Measurements from ENCODE around the gene DPM2. TPM values are rescaled to one million over a fixed set of nuclear protein-coding genes. Genes with fewer than 3 reads are reported as not detected.
A peak's percentile ranks its signal among the peaks of the same experiment; 100 is the strongest.

The DPM2 gene
- polyA plus RNA-seq, 2 of the 4 experiments (the other 2 are of a cell fraction) = 41.9 to 45.9 TPM

DNA sequence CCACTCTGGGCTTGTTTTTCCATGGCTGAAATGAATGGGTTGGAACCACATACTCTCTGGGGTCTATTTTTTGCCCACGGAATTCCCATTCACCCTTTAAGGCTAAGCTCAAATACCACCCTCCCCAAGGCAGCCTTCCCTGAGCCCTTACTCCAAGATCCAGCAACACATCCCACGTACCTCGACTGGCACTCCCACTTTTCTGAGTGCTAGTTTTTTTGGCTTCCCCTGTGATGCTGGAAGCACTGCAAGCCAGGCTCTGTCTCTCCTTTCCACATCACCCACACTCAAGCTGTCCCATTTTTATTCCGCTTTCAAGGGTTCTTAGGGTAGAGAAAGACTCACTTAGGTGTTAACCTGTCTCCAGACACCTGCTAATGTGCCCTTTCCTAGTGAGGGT lies 44.3 kb downstream of the DPM2 start (continued):
- TF ChIP-seq POLR2AphosphoS2 (conservative IDR thresholded peaks at IDR 0.05; ENCODE audit: low read length) = no peak
- no peak for TF ChIP-seq GATA3 (IDR thresholded peaks at IDR 0.05; ENCODE audit: borderline replicate concordance)
- TF ChIP-seq, protein P1, sequence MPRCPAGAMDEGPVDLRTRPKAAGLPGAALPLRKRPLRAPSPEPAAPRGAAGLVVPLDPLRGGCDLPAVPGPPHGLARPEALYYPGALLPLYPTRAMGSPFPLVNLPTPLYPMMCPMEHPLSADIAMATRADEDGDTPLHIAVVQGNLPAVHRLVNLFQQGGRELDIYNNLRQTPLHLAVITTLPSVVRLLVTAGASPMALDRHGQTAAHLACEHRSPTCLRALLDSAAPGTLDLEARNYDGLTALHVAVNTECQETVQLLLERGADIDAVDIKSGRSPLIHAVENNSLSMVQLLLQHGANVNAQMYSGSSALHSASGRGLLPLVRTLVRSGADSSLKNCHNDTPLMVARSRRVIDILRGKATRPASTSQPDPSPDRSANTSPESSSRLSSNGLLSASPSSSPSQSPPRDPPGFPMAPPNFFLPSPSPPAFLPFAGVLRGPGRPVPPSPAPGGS (IDR thresholded peaks at IDR 0.05) = no peak

DNA sequence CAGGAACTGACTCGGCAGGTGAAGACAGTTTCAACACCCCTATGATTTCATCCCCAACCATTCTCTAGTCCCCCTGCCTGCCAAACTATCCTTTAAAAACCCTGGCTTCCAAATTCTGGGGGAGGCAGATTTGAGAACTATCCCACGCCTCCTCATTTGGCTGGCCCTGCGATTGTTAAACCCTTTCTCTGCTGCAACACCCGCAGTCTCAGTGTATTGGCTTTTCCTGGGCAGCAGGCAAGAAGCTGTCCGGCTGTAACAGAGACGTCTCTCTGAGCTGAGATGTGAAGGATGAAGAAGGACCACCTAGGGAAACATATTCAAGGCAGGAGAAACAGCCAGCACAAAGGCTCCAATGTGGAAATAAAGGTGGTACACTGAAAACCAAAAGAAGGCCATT lies 44.8 kb downstream of the DPM2 start:
- FAIRE-seq = no peak
- CTCF ChIA-PET = interaction anchor here (0.6 to 2.1 kb wide), 6 partner anchors 17 to 158 kb away, joined by 3 to 14 read pairs (median 3); partner anchors contain the start of gene TOR2A
- POLR2A ChIA-PET = no interaction called here

DNA sequence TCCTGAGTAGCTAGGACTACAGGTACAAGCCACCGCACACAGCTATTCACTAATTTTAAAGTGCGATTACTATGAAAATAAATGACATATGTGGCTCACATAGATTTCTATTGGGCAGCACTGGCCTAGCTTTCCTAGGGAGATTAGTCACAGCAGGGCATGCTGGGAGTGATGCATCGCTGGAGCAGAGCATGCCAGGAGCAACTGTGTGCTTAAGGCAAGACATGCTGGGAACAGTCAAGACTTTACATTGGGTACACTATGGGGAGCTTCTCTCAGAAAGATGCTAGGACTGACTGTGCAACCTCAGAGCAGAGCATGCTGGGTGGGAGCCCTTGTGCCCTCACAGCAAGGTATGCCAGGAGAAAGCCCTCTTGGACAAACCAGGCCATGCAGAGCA lies 47.6 kb downstream of the DPM2 start:
- Histone ChIP-seq H3K4me2 (no peak overlapping the region), H3K4me1 (no peaks in the 10 kb centered on the region), H3K27ac (no peak overlapping the region), H3K4me3 (no peak overlapping the region), H3K9me3 (peaks cover 21% of the 10 kb centered on the region)
- ATAC-seq (0 out of 6 replicates have a peak, but pooled peaks of 1 of the 2 experiments have one; percentile 4), FAIRE-seq (no peak), DNase-seq (ENCODE audit: low read depth in 1 of 2, low spot score in 1 of 2) (no peak)
- ChIA-PET POLR2A (no interaction called here), CTCF (interaction anchor here (1.0 to 6.5 kb wide), 5 partner anchors 8 to 126 kb away, joined by 3 to 50 read pairs (median 3); no protein-coding TSS in a partner anchor)
- 94% methylated on average over 3 of the region's 3 CpGs for WGBS (ENCODE audit: missing lambda C conversion rate)
- TF ChIP-seq ZC3H11A (IDR thresholded peaks at IDR 0.05) (no peak), FOXS1 (CRISPR knock-in tag; IDR thresholded peaks at IDR 0.05) (no peak), KDM5A (IDR thresholded peaks at IDR 0.05) (no peak), MYC (IDR thresholded peaks at IDR 0.05; ENCODE audit: borderline replicate concordance, low read length) (no peak), SMC3 (IDR thresholded peaks at IDR 0.05) (no peak), EHF (CRISPR knock-in tag; IDR thresholded peaks at IDR 0.05) (no peak)
- TF ChIP-seq, protein P2, sequence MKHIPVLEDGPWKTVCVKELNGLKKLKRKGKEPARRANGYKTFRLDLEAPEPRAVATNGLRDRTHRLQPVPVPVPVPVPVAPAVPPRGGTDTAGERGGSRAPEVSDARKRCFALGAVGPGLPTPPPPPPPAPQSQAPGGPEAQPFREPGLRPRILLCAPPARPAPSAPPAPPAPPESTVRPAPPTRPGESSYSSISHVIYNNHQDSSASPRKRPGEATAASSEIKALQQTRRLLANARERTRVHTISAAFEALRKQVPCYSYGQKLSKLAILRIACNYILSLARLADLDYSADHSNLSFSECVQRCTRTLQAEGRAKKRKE (CRISPR knock-in tag; IDR thresholded peaks at IDR 0.05; ENCODE audit: low read depth) = no peak

More for the DNA sequence above, 44.8 kb downstream of the DPM2 start:
- DNase-seq (ENCODE audit: low read depth in 1 of 2, low spot score in 1 of 2) (no peak), ATAC-seq (no peak)
- 98% methylated on average over 6 of the region's 6 CpGs for WGBS (ENCODE audit: missing lambda C conversion rate)
- Histone ChIP-seq H3K4me3 (no peak overlapping the region), H3K4me2 (no peak overlapping the region), H3K27ac (no peak overlapping the region), H3K4me1 (0 out of 3 replicates have a peak, but pooled peaks cover 2% of the 10 kb centered on the region), H3K9me3 (peaks cover 23% of the 10 kb centered on the region)
- TF ChIP-seq HOXA7 (CRISPR knock-in tag; IDR thresholded peaks at IDR 0.05) = no peak
- peak; percentile 70; the same call in 1 of the 2 replicates for TF ChIP-seq KDM5A (IDR thresholded peaks at IDR 0.05)

DNA sequence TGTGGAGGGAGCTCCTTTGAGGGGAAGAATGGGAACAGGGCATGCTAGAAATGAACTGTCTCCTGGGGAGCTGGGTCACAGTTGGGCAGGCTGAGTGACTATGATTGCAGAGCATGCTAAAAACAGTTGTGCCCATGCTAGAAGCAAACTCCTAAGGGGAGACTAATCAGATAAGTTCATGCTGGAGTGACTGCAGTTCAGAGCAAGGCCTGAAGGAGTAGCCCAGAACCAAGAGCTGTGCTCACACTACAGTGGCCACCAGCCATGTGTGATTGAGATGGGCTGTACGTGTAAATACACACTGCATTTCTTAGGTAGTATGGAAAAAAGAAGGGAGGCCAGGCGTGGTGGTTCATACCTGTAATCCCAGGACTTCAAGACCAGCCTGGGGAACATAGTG lies 49.9 kb downstream of the DPM2 start:
- ChIA-PET CTCF (interaction anchor here (0.6 to 6.5 kb wide), 7 partner anchors 18 to 253 kb away, joined by 3 to 50 read pairs (median 3); no protein-coding TSS in a partner anchor), POLR2A (no interaction called here)
- no peak for TF ChIP-seq FOSL2 (IDR thresholded peaks at IDR 0.05)
- no peak for TF ChIP-seq FOSL2 (CRISPR knock-in tag; IDR thresholded peaks at IDR 0.05)
- TF ChIP-seq RAD21 (conservative IDR thresholded peaks at IDR 0.05 in 1 of 2, IDR thresholded peaks at IDR 0.05 in 1 of 2) = no peak
- TF ChIP-seq ZC3H11A (IDR thresholded peaks at IDR 0.05) = no peak
- no peak for TF ChIP-seq EP300 (IDR thresholded peaks at IDR 0.05)
- TF ChIP-seq, protein P3, sequence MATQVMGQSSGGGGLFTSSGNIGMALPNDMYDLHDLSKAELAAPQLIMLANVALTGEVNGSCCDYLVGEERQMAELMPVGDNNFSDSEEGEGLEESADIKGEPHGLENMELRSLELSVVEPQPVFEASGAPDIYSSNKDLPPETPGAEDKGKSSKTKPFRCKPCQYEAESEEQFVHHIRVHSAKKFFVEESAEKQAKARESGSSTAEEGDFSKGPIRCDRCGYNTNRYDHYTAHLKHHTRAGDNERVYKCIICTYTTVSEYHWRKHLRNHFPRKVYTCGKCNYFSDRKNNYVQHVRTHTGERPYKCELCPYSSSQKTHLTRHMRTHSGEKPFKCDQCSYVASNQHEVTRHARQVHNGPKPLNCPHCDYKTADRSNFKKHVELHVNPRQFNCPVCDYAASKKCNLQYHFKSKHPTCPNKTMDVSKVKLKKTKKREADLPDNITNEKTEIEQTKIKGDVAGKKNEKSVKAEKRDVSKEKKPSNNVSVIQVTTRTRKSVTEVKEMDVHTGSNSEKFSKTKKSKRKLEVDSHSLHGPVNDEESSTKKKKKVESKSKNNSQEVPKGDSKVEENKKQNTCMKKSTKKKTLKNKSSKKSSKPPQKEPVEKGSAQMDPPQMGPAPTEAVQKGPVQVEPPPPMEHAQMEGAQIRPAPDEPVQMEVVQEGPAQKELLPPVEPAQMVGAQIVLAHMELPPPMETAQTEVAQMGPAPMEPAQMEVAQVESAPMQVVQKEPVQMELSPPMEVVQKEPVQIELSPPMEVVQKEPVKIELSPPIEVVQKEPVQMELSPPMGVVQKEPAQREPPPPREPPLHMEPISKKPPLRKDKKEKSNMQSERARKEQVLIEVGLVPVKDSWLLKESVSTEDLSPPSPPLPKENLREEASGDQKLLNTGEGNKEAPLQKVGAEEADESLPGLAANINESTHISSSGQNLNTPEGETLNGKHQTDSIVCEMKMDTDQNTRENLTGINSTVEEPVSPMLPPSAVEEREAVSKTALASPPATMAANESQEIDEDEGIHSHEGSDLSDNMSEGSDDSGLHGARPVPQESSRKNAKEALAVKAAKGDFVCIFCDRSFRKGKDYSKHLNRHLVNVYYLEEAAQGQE (IDR thresholded peaks at IDR 0.05) = no peak
- TF ChIP-seq RNF2 (IDR thresholded peaks at IDR 0.05; ENCODE audit: borderline replicate concordance, low read depth) = no peak
- TF ChIP-seq MAZ (IDR thresholded peaks at IDR 0.05; ENCODE audit: borderline replicate concordance, low read depth, low read length) = no peak
- TF ChIP-seq ZSCAN20 (CRISPR knock-in tag; IDR thresholded peaks at IDR 0.05) = no peak
- TF ChIP-seq RCOR1 (IDR thresholded peaks at IDR 0.05; ENCODE audit: low read depth, low read length) = no peak
- TF ChIP-seq RARB (CRISPR knock-in tag; IDR thresholded peaks at IDR 0.05) = no peak
- TF ChIP-seq TFCP2L1 (CRISPR knock-in tag; IDR thresholded peaks at IDR 0.05) = no peak
- no peak for TF ChIP-seq HEYL (CRISPR knock-in tag; IDR thresholded peaks at IDR 0.05)
- no peak for TF ChIP-seq MAFK (IDR thresholded peaks at IDR 0.05; ENCODE audit: partially characterized antibody)
- TF ChIP-seq GATA3 (IDR thresholded peaks at IDR 0.05; ENCODE audit: borderline replicate concordance) = no peak
- TF ChIP-seq KDM5A (IDR thresholded peaks at IDR 0.05) = no peak
- TF ChIP-seq MYC (IDR thresholded peaks at IDR 0.05; ENCODE audit: borderline replicate concordance, low read length) = no peak
- TF ChIP-seq, protein P4, sequence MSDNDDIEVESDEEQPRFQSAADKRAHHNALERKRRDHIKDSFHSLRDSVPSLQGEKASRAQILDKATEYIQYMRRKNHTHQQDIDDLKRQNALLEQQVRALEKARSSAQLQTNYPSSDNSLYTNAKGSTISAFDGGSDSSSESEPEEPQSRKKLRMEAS (IDR thresholded peaks at IDR 0.05) = no peak
- no peak for TF ChIP-seq HOXB13 (CRISPR knock-in tag; IDR thresholded peaks at IDR 0.05; ENCODE audit: low read depth)
- no peak for TF ChIP-seq KDM1A (IDR thresholded peaks at IDR 0.05; ENCODE audit: low read depth)
- 84% methylated on average over 2 of the region's 2 CpGs for WGBS (ENCODE audit: missing lambda C conversion rate)
- Histone ChIP-seq H3K27ac (no peak overlapping the region), H3K9me3 (peaks cover 3% of the 10 kb centered on the region; the same call in 2 of the 3 replicates), H3K4me3 (no peak overlapping the region), H3K4me1 (no peaks in the 10 kb centered on the region), H3K4me2 (no peak overlapping the region)
- FAIRE-seq = no peak
- ATAC-seq = peak; percentile 80 to 84
- DNase-seq (ENCODE audit: low read depth in 1 of 2, low spot score in 1 of 2) = peak in 1 of 2 experiments; percentile 56

Measured in A549 (cell line).